Fibroblast of lung (primary cell): Measurements from ENCODE around the gene LINC00237.

Source experiments
- CTCF ChIP-seq, 2 donors: IDR thresholded peaks in 1 of 2; conservative IDR thresholded peaks in 1 of 2; 1 replicate in 1 of 2; 2 replicates in 1 of 2; pipeline ENCODE4 v1.5.1; 2011 to 2012; ENCODE audit warnings: low read length in 2 of 2, control low read depth in 1 of 2, inconsistent platforms in 1 of 2, low read depth in 1 of 2, mild to moderate bottlenecking in 1 of 2
- EZH2 ChIP-seq: IDR thresholded peaks from 2 replicates; pipeline ENCODE4 v1.5.1; 2012; ENCODE audit warnings: low read length, control low read depth, mild to moderate bottlenecking; ENCODE audit errors: missing control alignments

- TF ChIP-seq CTCF (conservative IDR thresholded peaks at IDR 0.05 in 1 of 2, IDR thresholded peaks at IDR 0.05 in 1 of 2; ENCODE audit: low read depth in 1 of 2, low read length in 2 of 2) (no peak), EZH2 (no peak)
These were observed 30.9 kb upstream of the LINC00237 start for GRCh38 chr20:21137078-21137477.
